Measurements from ENCODE around the gene TTC31.
A peak's percentile ranks its signal among the peaks of the same experiment; 100 is the strongest.
"Not testable (repeated sequence)": the region's sequence is repeated elsewhere in the genome, so short reads cannot be mapped to it uniquely, and the experiment has no call there.

TTC31 gene

GRCh38 chr2:74458132-74458937 is 24.5 kb upstream of the TTC31 start, which contains the start of gene WBP1:
TSS of gene WBP1 (plus strand) at chr2:74458438. CDS start at chr2:74458603, 165 bp downstream.
- H3F3A ChIP-seq (ENCODE audit: insufficient read depth) = peaks cover 19% of the 10 kb centered on the region
- no peaks in the 10 kb centered on the region for H3K9me3 ChIP-seq (ENCODE audit: insufficient read depth, low read length)
- no peak for TF ChIP-seq EZH2phosphoT487 (conservative IDR thresholded peaks at IDR 0.05; ENCODE audit: low read length)
- TF ChIP-seq CTCF (IDR thresholded peaks at IDR 0.05; ENCODE audit: insufficient read depth, low read length, poor library complexity, severe bottlenecking) = no peak
- H2AFZ ChIP-seq (ENCODE audit: low read depth, low read length, severe bottlenecking) = peak within 1 kb of the TSS; percentile 90
- no peaks in the 10 kb centered on the region for H3K9me2 ChIP-seq (replicated peaks; ENCODE audit: insufficient read depth, low read length)
- H3K9ac ChIP-seq (ENCODE audit: low read length) = peak within 1 kb of the TSS; percentile 82
- H3K27ac ChIP-seq (ENCODE audit: low read depth, low read length) = peak within 1 kb of the TSS; percentile 87
- H3K79me2 ChIP-seq (ENCODE audit: insufficient read depth, low read length) = 0 out of 2 replicates have a peak, but pooled peaks cover 6% of the 10 kb centered on the region
- no peaks in the 10 kb centered on the region for H3K27me3 ChIP-seq (ENCODE audit: low read length)
- H3K4me3 ChIP-seq (ENCODE audit: insufficient read depth, low read length, poor library complexity, severe bottlenecking) = peak within 1 kb of the TSS; percentile 86
- no peaks in the 10 kb centered on the region; the same call in 1 of the 2 replicates for H3K36me3 ChIP-seq (ENCODE audit: low read length)
- H3K4me2 ChIP-seq (ENCODE audit: low read depth, low read length, poor library complexity, severe bottlenecking) = peak within 1 kb of the TSS; percentile 95
- no peaks in the 10 kb centered on the region for H4K20me1 ChIP-seq (ENCODE audit: low read depth, low read length)

GRCh38 chr2:74458938-74459363 is 23.9 kb upstream of the TTC31 start:
- no peak overlapping the region for H2AFZ ChIP-seq (ENCODE audit: low read depth, low read length, severe bottlenecking)
- no peaks in the 10 kb centered on the region for H4K20me1 ChIP-seq (ENCODE audit: low read depth, low read length)
- H3K36me3 ChIP-seq (ENCODE audit: low read length) = no peaks in the 10 kb centered on the region; the same call in 1 of the 2 replicates
- peaks cover 7% of the 10 kb centered on the region; the same call in 1 of the 2 replicates for H3K79me2 ChIP-seq (ENCODE audit: insufficient read depth, low read length)
- H3K9me2 ChIP-seq (replicated peaks; ENCODE audit: insufficient read depth, low read length) = no peaks in the 10 kb centered on the region
- peaks cover 14% of the 10 kb centered on the region for H3F3A ChIP-seq (ENCODE audit: insufficient read depth)
- no peaks in the 10 kb centered on the region for H3K9me3 ChIP-seq (ENCODE audit: insufficient read depth, low read length)
- H3K4me3 ChIP-seq (ENCODE audit: insufficient read depth, low read length, poor library complexity, severe bottlenecking) = peak overlapping the region; percentile 86
- H3K27me3 ChIP-seq (ENCODE audit: low read length) = no peaks in the 10 kb centered on the region
- peak overlapping the region; percentile 95 for H3K4me2 ChIP-seq (ENCODE audit: low read depth, low read length, poor library complexity, severe bottlenecking)
- peak overlapping the region; percentile 82 for H3K9ac ChIP-seq (ENCODE audit: low read length)
- no peak for TF ChIP-seq EZH2phosphoT487 (conservative IDR thresholded peaks at IDR 0.05; ENCODE audit: low read length)
- no peak for TF ChIP-seq CTCF (IDR thresholded peaks at IDR 0.05; ENCODE audit: insufficient read depth, low read length, poor library complexity, severe bottlenecking)
- no peak overlapping the region for H3K27ac ChIP-seq (ENCODE audit: low read depth, low read length)

- not testable (repeated sequence) for H3K9me2 ChIP-seq (replicated peaks; ENCODE audit: insufficient read depth, low read length)
These were observed 23.3 kb upstream of the TTC31 start for GRCh38 chr2:74459503-74460118.

GRCh38 chr2:74460187-74460586 is 22.7 kb upstream of the TTC31 start:
- not testable (repeated sequence) for H4K20me1 ChIP-seq (ENCODE audit: low read depth, low read length); H3K9me2 ChIP-seq (replicated peaks; ENCODE audit: insufficient read depth, low read length); H2AFZ ChIP-seq (ENCODE audit: low read depth, low read length, severe bottlenecking); H3K27ac ChIP-seq (ENCODE audit: low read depth, low read length); H3K4me2 ChIP-seq (ENCODE audit: low read depth, low read length, poor library complexity, severe bottlenecking); H3K9me3 ChIP-seq (ENCODE audit: insufficient read depth, low read length); H3K36me3 ChIP-seq (ENCODE audit: low read length); H3K27me3 ChIP-seq (ENCODE audit: low read length); H3K9ac ChIP-seq (ENCODE audit: low read length); H3K4me3 ChIP-seq (ENCODE audit: insufficient read depth, low read length, poor library complexity, severe bottlenecking)
- peaks cover 18% of the 10 kb centered on the region for H3K79me2 ChIP-seq (ENCODE audit: insufficient read depth, low read length)
- peaks cover 14% of the 10 kb centered on the region for H3F3A ChIP-seq (ENCODE audit: insufficient read depth)

More at GRCh38 chr2:74459503-74460118, 23.3 kb upstream of the TTC31 start:
- Histone ChIP-seq H3F3A (ENCODE audit: insufficient read depth) (peaks cover 14% of the 10 kb centered on the region), H3K4me3 (ENCODE audit: insufficient read depth, low read length, poor library complexity, severe bottlenecking) (peak overlapping the region; percentile 86), H3K9ac (ENCODE audit: low read length) (peak overlapping the region; percentile 82; the same call in 1 of the 2 replicates), H3K79me2 (ENCODE audit: insufficient read depth, low read length) (peaks cover 14% of the 10 kb centered on the region), H3K4me2 (ENCODE audit: low read depth, low read length, poor library complexity, severe bottlenecking) (peak overlapping the region; percentile 95)
- H3K9me3 ChIP-seq (ENCODE audit: insufficient read depth, low read length); H3K36me3 ChIP-seq (ENCODE audit: low read length); H2AFZ ChIP-seq (ENCODE audit: low read depth, low read length, severe bottlenecking); H3K27ac ChIP-seq (ENCODE audit: low read depth, low read length); H3K27me3 ChIP-seq (ENCODE audit: low read length); H4K20me1 ChIP-seq (ENCODE audit: low read depth, low read length): not testable (repeated sequence)

Measured in SU-DHL-6 (cell line).